HCT116 (cell line): Measurements from ENCODE around the gene PREX1. TPM values are rescaled to one million over a fixed set of nuclear protein-coding genes. Genes with fewer than 3 reads are reported as not detected.

Source experiments
- ATAC-seq: fragments of 200-7000 bp; cut with Tn5 transposase; 2 replicates; pipeline ENCODE4 v1.9.1; 2020; ENCODE audit warnings: mild to moderate bottlenecking, moderate library complexity
- BruUV-seq: library from RNA; stranded (reverse); fragments of 400-500 nt; replicated peaks from 2 replicates; lab custom pipeline; 2021; lab: Mats Ljungman, UMichigan
- CTCF ChIA-PET: fragments of 300-600 bp; sonication (Branson Sonifier 250); formaldehyde crosslinking; loops from one replicate; lab custom pipeline; 2021; ENCODE audit warnings: antibody characterized with exemption; lab: Charles Lee
- POLR2A ChIA-PET: fragments of 300-600, 350-600 bp; sonication (Branson Sonifier 250); formaldehyde crosslinking; loops from one replicate; lab custom pipeline; 2021; ENCODE audit warnings: antibody characterized with exemption; lab: Charles Lee
- RAD21 ChIA-PET, 2 experiments: fragments of 300-600 bp; sonication (Branson Sonifier 250); formaldehyde crosslinking; loops; one replicate each; lab custom pipeline; 2023; ENCODE audit warnings: low total read pairs in 2 of 2; ENCODE audit not compliant: uncharacterized antibody in 2 of 2, unreplicated experiment in 2 of 2, low non-redundant PET in 1 of 2; lab: Charles Lee
- DNase-seq: peaks from one replicate; pipeline ENCODE4 v3.0.0-alpha.2; 2010; ENCODE audit warnings: low read depth, low spot score
- H2AFZ ChIP-seq: fragments of 200-600 bp; shearing (Covaris generic), sonication (generic); 2 replicates; pipeline ENCODE4 v1.6.1; 2017; ENCODE audit warnings: low read depth, mixed run types, mixed read lengths, antibody characterized with exemption, low read length; ENCODE audit not compliant: poor library complexity, severe bottlenecking
- H3K27ac ChIP-seq: 2 replicates; pipeline ENCODE4 v1.5.1; 2012; ENCODE audit warnings: low read depth, low read length
- H3K27me3 ChIP-seq: fragments of 200-600 bp; sonication (generic); 2 replicates; pipeline ENCODE4 v1.6.1; 2016; ENCODE audit warnings: mixed run types, low read length, mixed read lengths; ENCODE audit not compliant: insufficient read depth
- H3K36me3 ChIP-seq, 2 experiments: fragments of 200-500 bp in 1 of 2; fragments of 200-600 bp in 1 of 2; sonication (Bioruptor generic) in 1 of 2; sonication (generic) in 1 of 2; 2 replicates each; pipeline versions ENCODE4 v1.5.1 to v1.6.1; 2014 to 2016; ENCODE audit warnings: low read length in 2 of 2, inconsistent platforms in 1 of 2, mixed read lengths in 1 of 2, mixed run types in 1 of 2; ENCODE audit not compliant: insufficient read depth in 2 of 2, control insufficient read depth in 1 of 2
- H3K4me1 ChIP-seq, 2 experiments: fragments of 200-600 bp in 1 of 2; sonication (generic) in 1 of 2; 2 replicates each; pipeline versions ENCODE4 v1.5.1 to v1.6.1; 2012 to 2017; ENCODE audit warnings: low read length in 2 of 2, inconsistent platforms in 1 of 2, mild to moderate bottlenecking in 1 of 2, mixed read lengths in 1 of 2, mixed run types in 1 of 2, moderate library complexity in 1 of 2; ENCODE audit not compliant: insufficient read depth in 2 of 2, control insufficient read depth in 1 of 2
- H3K4me2 ChIP-seq: fragments of 200-600 bp; sonication (generic); 2 replicates; pipeline ENCODE4 v1.6.1; 2017; ENCODE audit warnings: mixed run types, low read length, mixed read lengths
- H3K4me3 ChIP-seq, 2 experiments: fragments of 200-600 bp in 1 of 2; sonication (generic) in 1 of 2; replicated peaks in 1 of 2; 2 replicates each; pipeline ENCODE4 v1.5.1; 2011 to 2016; ENCODE audit warnings: low read length in 2 of 2, control low read depth in 1 of 2, low read depth in 1 of 2, mild to moderate bottlenecking in 1 of 2, mixed read lengths in 1 of 2, mixed run types in 1 of 2
- H3K79me2 ChIP-seq: fragments of 200-600 bp; sonication (generic); 2 replicates; pipeline ENCODE4 v1.6.1; 2017; ENCODE audit warnings: mild to moderate bottlenecking, mixed run types, low read length, moderate library complexity, mixed read lengths; ENCODE audit not compliant: insufficient read depth
- H3K9ac ChIP-seq: fragments of 200-600 bp; sonication (generic); 2 replicates; pipeline ENCODE4 v1.6.1; 2016; ENCODE audit warnings: low read length, mixed read lengths
- H3K9me2 ChIP-seq: fragments of 200-600 bp; sonication (generic), shearing (Covaris generic); 2 replicates; pipeline ENCODE4 v1.6.1; 2017; ENCODE audit warnings: mixed run types, mild to moderate bottlenecking, moderate library complexity; ENCODE audit not compliant: insufficient read depth
- H3K9me3 ChIP-seq, 2 experiments: fragments of 200-500 bp in 1 of 2; fragments of 200-600 bp in 1 of 2; sonication (Bioruptor generic) in 1 of 2; sonication (generic) in 1 of 2; 2 replicates each; pipeline ENCODE4 v1.6.1; 2014 to 2017; ENCODE audit warnings: low read length in 2 of 2, mixed read lengths in 2 of 2, inconsistent platforms in 1 of 2, low read depth in 1 of 2, mild to moderate bottlenecking in 1 of 2, mixed run types in 1 of 2, moderate library complexity in 1 of 2; ENCODE audit not compliant: control insufficient read depth in 1 of 2, insufficient read depth in 1 of 2
- H4K20me1 ChIP-seq: fragments of 200-600 bp; sonication (generic), shearing (Covaris generic); 2 replicates; pipeline ENCODE4 v1.6.1; 2017; ENCODE audit warnings: mixed run types, mild to moderate bottlenecking, moderate library complexity; ENCODE audit not compliant: insufficient read depth
- CBX3 ChIP-seq: IDR thresholded peaks from 2 replicates; pipeline ENCODE4 v1.6.1; 2012; ENCODE audit warnings: low read depth
- CEBPB ChIP-seq: IDR thresholded peaks from 2 replicates; pipeline ENCODE4 v1.6.1; 2012; ENCODE audit warnings: low read depth
- CTCF ChIP-seq, 3 experiments: fragments of 200-600 bp in 1 of 3; sonication (generic) in 1 of 3; IDR thresholded peaks in 2 of 3; conservative IDR thresholded peaks in 1 of 3; 2 replicates each; pipeline ENCODE4 v1.5.1; 2012 to 2017; ENCODE audit warnings: low read depth in 2 of 3, low read length in 2 of 3, antibody characterized with exemption in 1 of 3, borderline replicate concordance in 1 of 3, control low read depth in 1 of 3, mild to moderate bottlenecking in 1 of 3, mixed read lengths in 1 of 3, mixed run types in 1 of 3, moderate library complexity in 1 of 3; ENCODE audit not compliant: insufficient read depth in 1 of 3
- EGR1 ChIP-seq: IDR thresholded peaks from 2 replicates; pipeline ENCODE4 v1.6.1; 2012; ENCODE audit warnings: low read depth
- EZH2 ChIP-seq: fragments of 200-600 bp; sonication (generic); IDR thresholded peaks from 2 replicates; pipeline ENCODE4 v1.6.1; 2017; ENCODE audit warnings: antibody characterized with exemption, mixed run types
- MAX ChIP-seq: IDR thresholded peaks from 2 replicates; pipeline ENCODE4 v1.6.1; 2012
- POLR2A ChIP-seq: IDR thresholded peaks from 2 replicates; pipeline ENCODE4 v1.7.0; 2011; ENCODE audit warnings: borderline replicate concordance; ENCODE audit not compliant: insufficient read depth, insufficient read length; ENCODE audit errors: extremely low read depth
- POLR2AphosphoS5 ChIP-seq: IDR thresholded peaks from 2 replicates; pipeline ENCODE4 v1.6.1; 2011; ENCODE audit warnings: mild to moderate bottlenecking, low read depth, low read length, moderate library complexity
- REST ChIP-seq: IDR thresholded peaks from 2 replicates; pipeline ENCODE4 v1.6.1; 2012; ENCODE audit warnings: low read depth
- SIN3A ChIP-seq: IDR thresholded peaks from 2 replicates; pipeline ENCODE4 v1.6.1; 2012; ENCODE audit warnings: low read depth
- SRF ChIP-seq: IDR thresholded peaks from 2 replicates; pipeline ENCODE4 v1.6.1; 2012; ENCODE audit warnings: low read depth
- YY1 ChIP-seq: IDR thresholded peaks from 2 replicates; pipeline ENCODE4 v1.6.1; 2011; ENCODE audit warnings: low read length, low read depth, moderate library complexity, mild to moderate bottlenecking; ENCODE audit not compliant: insufficient replicate concordance; ENCODE audit errors: extremely low read depth
- intact Hi-C: fragments of 100-400 bp; cut with micrococcal nuclease; formaldehyde crosslinking; loops from 2 replicates; pipeline ENCODE4 v1.10.0; 2022
- total RNA-seq: library from RNA; stranded (reverse); gene quantifications from one replicate; pipeline ENCODE4 v1.2.1, GENCODE V29; 2021; ENCODE audit not compliant: unreplicated experiment
- TF ChIP-seq, protein P1 (sequence below): IDR thresholded peaks from 2 replicates; pipeline ENCODE4 v1.6.1; 2011; ENCODE audit warnings: mild to moderate bottlenecking, low read length, moderate library complexity; ENCODE audit not compliant: insufficient replicate concordance; ENCODE audit errors: extremely low read depth

Gene PREX1
- total RNA-seq, 1 experiment from 2014 or later: 6.1 TPM

DNA sequence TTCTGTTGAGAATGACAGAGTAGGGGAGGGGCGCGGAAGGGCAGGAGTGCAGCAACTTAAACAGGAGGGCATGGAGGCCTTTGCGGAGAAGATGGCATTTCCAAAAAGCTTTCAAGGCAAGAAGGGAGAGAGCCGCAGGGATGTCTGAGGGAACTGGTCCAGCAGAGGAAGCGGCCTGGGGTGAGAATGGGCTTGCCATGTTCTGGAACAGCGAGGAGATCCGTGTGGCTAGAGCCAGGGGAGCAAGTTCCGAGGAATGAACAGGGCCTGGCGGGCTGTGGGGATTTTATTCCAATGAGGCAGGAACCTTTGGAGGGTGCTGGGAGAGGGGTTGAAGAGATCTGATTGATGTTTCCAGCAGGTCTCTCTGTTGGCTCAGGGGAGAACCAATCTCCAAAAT lies 86.1 kb downstream of the PREX1 start (continued):
- TF ChIP-seq CTCF (IDR thresholded peaks at IDR 0.05 in 2 of 3, conservative IDR thresholded peaks at IDR 0.05 in 1 of 3; ENCODE audit: borderline replicate concordance in 1 of 3, insufficient read depth in 1 of 3, low read depth in 2 of 3, low read length in 2 of 3): no peak
- no peak for TF ChIP-seq EGR1
- TF ChIP-seq POLR2A: no peak

DNA sequence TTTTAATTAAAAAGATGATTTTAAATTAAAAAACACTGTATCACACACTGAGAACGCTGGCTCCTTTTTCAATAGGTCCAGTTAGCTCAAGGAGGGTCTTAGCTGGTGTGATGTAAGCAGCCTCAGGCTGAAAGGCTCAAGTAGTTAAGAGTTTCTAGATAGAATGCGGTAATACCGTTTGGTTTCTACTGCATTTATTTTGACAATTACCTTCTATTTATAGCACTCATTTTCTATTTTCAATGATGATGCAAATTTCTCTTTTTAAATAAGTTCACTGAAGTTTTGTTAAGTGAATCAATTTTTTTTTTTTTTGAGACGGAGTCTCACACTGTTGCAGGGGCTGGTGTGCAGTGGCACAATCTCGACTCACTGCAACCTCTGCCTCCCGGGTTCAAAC lies 87.1 kb downstream of the PREX1 start:
- Histone ChIP-seq H3K9ac (no peak overlapping the region), H3K79me2 (no peaks in the 10 kb centered on the region), H4K20me1 (no peaks in the 10 kb centered on the region), H3K9me2 (no peaks in the 10 kb centered on the region), H3K27ac (no peak overlapping the region), H3K27me3 (no peaks in the 10 kb centered on the region), H3K4me1 (no peaks in the 10 kb centered on the region), H3K9me3 (no peaks in the 10 kb centered on the region), H3K4me2 (no peak overlapping the region), H3K4me3 (no peak overlapping the region), H2AFZ (no peak overlapping the region), H3K36me3 (no peaks in the 10 kb centered on the region)
- no peak for DNase-seq
- no TSS peak for BruUV-seq
- ChIA-PET POLR2A (no interaction called here), RAD21 (interaction anchor here in 1 of 2 experiments (0.7 kb wide), 1 partner anchor 48 kb away, joined by 4 read pairs; no protein-coding TSS in a partner anchor), CTCF (no interaction called here)
- intact Hi-C loops: no loop called here
- TF ChIP-seq SIN3A: no peak
- TF ChIP-seq, protein P1, sequence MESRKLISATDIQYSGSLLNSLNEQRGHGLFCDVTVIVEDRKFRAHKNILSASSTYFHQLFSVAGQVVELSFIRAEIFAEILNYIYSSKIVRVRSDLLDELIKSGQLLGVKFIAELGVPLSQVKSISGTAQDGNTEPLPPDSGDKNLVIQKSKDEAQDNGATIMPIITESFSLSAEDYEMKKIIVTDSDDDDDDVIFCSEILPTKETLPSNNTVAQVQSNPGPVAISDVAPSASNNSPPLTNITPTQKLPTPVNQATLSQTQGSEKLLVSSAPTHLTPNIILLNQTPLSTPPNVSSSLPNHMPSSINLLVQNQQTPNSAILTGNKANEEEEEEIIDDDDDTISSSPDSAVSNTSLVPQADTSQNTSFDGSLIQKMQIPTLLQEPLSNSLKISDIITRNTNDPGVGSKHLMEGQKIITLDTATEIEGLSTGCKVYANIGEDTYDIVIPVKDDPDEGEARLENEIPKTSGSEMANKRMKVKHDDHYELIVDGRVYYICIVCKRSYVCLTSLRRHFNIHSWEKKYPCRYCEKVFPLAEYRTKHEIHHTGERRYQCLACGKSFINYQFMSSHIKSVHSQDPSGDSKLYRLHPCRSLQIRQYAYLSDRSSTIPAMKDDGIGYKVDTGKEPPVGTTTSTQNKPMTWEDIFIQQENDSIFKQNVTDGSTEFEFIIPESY: no peak
- TF ChIP-seq SRF: no peak
- TF ChIP-seq EGR1: no peak
- no peak for TF ChIP-seq POLR2A
- no peak for TF ChIP-seq POLR2AphosphoS5
- TF ChIP-seq YY1: no peak
- no peak for TF ChIP-seq MAX
- TF ChIP-seq REST: no peak
- no peak for TF ChIP-seq CTCF (IDR thresholded peaks at IDR 0.05 in 2 of 3, conservative IDR thresholded peaks at IDR 0.05 in 1 of 3; ENCODE audit: borderline replicate concordance in 1 of 3, insufficient read depth in 1 of 3, low read depth in 2 of 3, low read length in 2 of 3)
- TF ChIP-seq CEBPB: no peak
- no peak for TF ChIP-seq EZH2
- TF ChIP-seq CBX3: no peak
- ATAC-seq: no peak
